Lower lobe of right lung (tissue), 2 donors: ENCODE data around the gene HLA-B. TPM values are rescaled to one million over a fixed set of nuclear protein-coding genes. Genes with fewer than 3 reads are reported as not detected.
"Not testable (repeated sequence)": the region's sequence is repeated elsewhere in the genome, so short reads cannot be mapped to it uniquely, and the experiment has no call there.

Source experiments
- ATAC-seq, 2 donors: fragments of 200-7000 bp; cut with Tn5 transposase; one replicate each; pipeline ENCODE4 v1.9.1; 2020 to 2022; ENCODE audit warnings: mild to moderate bottlenecking in 2 of 2, moderate library complexity in 2 of 2
- DNase-seq: peaks from one replicate; pipeline ENCODE4 v3.0.0-alpha.2; 2020
- H3K27ac ChIP-seq: fragments of 200-600 bp; one replicate; pipeline ENCODE4 v1.8.0; 2022
- H3K27me3 ChIP-seq: fragments of 200-600 bp; one replicate; pipeline ENCODE4 v1.8.0; 2022; ENCODE audit warnings: low read depth
- H3K36me3 ChIP-seq: fragments of 200-600 bp; one replicate; pipeline ENCODE4 v1.8.0; 2022; ENCODE audit warnings: mild to moderate bottlenecking
- H3K4me1 ChIP-seq: fragments of 200-600 bp; one replicate; pipeline ENCODE4 v1.8.0; 2022
- H3K4me3 ChIP-seq: fragments of 200-600 bp; one replicate; pipeline ENCODE4 v1.8.0; 2022; ENCODE audit warnings: mild to moderate bottlenecking
- H3K9me3 ChIP-seq: fragments of 200-600 bp; one replicate; pipeline ENCODE4 v1.8.0; 2022
- intact Hi-C: fragments of 100-400 bp; cut with DNase I; formaldehyde crosslinking; loops from one replicate; pipeline ENCODE4 v1.11.0; 2022
- total RNA-seq: library from RNA; stranded (reverse); fragmentation: NEBNext Ultra II Directional; extraction: Animal tissue kit (Norgen Biotek cat#: 25700); gene quantifications from one replicate; pipeline ENCODE4 v1.2.1, GENCODE V29; 2021
- TF ChIP-seq, protein P1 (sequence below): fragments of 200-600 bp; IDR thresholded peaks from one replicate; pipeline ENCODE4 v1.8.0; 2022; ENCODE audit warnings: antibody characterized with exemption, mild to moderate bottlenecking
- donor health status: DM: no; HTN: yes; CAD: no; lungs with severe emphysema.

HLA-B gene
- total RNA-seq, 1 donor from 2014 or later, result 2,736 TPM

DNA sequence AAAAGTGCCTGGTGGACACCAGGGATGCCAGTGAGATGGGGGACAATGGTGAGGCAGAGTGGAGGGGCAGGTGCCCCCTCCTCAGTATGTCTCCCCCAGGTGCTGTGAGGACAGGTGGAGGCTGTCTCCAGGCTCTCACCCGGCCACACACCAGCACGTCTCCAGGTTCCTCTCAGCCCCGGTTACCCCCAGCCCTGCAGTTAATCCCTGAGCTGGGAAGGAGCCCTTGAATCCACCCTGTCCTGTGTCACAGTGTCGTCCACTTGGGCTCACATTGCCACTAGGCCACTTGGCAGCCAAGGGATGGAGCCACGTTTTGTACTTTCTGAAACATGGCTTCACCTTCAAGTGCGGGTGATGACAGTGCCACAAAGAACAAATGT lies 21.7 kb upstream of the HLA-B start:
- Histone ChIP-seq H3K27ac (no peak overlapping the region), H3K36me3 (no peaks in the 10 kb centered on the region), H3K9me3 (no peaks in the 10 kb centered on the region), H3K4me3 (no peak overlapping the region), H3K27me3 (peaks cover 13% of the 10 kb centered on the region), H3K4me1 (no peaks in the 10 kb centered on the region)
- intact Hi-C loops, result no loop called here
- ATAC-seq (no peak), DNase-seq (no peak)
- TF ChIP-seq, protein P1, sequence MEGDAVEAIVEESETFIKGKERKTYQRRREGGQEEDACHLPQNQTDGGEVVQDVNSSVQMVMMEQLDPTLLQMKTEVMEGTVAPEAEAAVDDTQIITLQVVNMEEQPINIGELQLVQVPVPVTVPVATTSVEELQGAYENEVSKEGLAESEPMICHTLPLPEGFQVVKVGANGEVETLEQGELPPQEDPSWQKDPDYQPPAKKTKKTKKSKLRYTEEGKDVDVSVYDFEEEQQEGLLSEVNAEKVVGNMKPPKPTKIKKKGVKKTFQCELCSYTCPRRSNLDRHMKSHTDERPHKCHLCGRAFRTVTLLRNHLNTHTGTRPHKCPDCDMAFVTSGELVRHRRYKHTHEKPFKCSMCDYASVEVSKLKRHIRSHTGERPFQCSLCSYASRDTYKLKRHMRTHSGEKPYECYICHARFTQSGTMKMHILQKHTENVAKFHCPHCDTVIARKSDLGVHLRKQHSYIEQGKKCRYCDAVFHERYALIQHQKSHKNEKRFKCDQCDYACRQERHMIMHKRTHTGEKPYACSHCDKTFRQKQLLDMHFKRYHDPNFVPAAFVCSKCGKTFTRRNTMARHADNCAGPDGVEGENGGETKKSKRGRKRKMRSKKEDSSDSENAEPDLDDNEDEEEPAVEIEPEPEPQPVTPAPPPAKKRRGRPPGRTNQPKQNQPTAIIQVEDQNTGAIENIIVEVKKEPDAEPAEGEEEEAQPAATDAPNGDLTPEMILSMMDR, result no peak

DNA sequence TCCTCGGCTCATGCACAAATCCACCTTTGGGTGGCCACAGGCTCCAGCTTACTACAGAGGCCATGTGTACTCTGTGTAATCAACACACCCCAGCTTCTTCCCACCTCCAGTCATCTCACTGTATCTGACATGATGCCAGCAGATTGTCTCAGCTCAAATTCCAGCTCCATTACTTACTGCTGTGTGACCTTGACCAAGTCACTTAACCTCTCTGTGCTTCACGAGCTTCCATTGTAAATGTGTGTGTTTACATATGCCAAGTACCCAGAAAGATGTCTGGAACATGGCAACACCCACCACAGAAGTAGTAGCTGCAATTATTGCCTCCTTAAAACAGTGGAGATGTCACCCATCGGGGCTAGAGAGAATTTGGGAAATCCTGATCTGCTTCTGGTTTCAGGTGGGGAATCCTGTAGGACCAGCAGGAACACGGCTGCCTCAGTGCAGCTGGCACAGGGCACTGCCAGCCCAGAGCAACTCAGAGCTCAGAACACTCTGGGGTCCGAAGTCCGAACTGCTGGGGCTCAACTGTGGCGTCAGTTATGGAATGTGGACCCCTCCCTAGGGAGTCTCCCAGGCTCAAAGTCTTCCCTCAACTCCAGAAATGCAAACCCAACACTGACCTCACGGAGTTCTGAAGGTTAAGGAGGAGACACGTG lies 21.2 kb upstream of the HLA-B start:
- Histone ChIP-seq H3K4me3 (no peak overlapping the region), H3K27me3 (peaks cover 13% of the 10 kb centered on the region)
- intact Hi-C loops, result no loop called here

DNA sequence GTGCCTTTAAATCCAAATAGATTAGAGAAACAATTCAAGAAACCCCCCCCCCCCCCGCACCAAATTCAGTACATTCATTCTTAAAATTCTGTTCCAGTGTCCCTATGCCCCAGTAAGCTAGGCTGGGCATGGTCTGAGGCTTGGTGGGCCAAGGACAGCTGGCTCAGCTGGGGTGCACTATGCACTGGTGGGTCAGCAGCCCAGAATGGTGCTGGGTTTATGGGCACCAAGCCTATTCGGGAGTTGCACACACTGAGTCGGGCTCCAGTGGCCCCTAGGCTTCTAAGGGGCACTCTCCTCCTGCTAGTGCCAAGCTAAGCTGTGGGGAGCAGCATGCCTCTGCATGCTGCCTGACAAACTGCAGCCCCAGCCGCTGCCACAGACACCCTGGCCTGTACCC lies 20.1 kb upstream of the HLA-B start:
- no peak for DNase-seq
- H3K9me3 ChIP-seq, result no peaks in the 10 kb centered on the region
- H3K27me3 ChIP-seq, result peaks cover 13% of the 10 kb centered on the region
- no peak overlapping the region for H3K4me3 ChIP-seq
- no peaks in the 10 kb centered on the region for H3K4me1 ChIP-seq
- no peak for ATAC-seq
- intact Hi-C loops, result no loop called here
- TF ChIP-seq, protein P1, result no peak
- H3K27ac ChIP-seq, result no peak overlapping the region
- H3K36me3 ChIP-seq, result no peaks in the 10 kb centered on the region

More for the DNA sequence above, 21.2 kb upstream of the HLA-B start:
- H3K27ac ChIP-seq, result no peak overlapping the region
- DNase-seq (no peak), ATAC-seq (no peak)
- no peaks in the 10 kb centered on the region for H3K4me1 ChIP-seq
- TF ChIP-seq, protein P1, result no peak
- H3K9me3 ChIP-seq, result no peaks in the 10 kb centered on the region
- H3K36me3 ChIP-seq, result no peaks in the 10 kb centered on the region

- TF ChIP-seq, protein P1, result no peak
- Histone ChIP-seq H3K36me3 (no peaks in the 10 kb centered on the region), H3K4me1 (no peaks in the 10 kb centered on the region), H3K27me3 (peaks cover 13% of the 10 kb centered on the region), H3K27ac (no peak overlapping the region), H3K9me3 (no peaks in the 10 kb centered on the region), H3K4me3 (no peak overlapping the region)
- no peak for DNase-seq
- ATAC-seq, result no peak
- intact Hi-C loops, result no loop called here
Measured at GRCh38 chr6:31375699-31376098, 18.7 kb upstream of the HLA-B start.

GRCh38 chr6:31374118-31374517 lies 17.1 kb upstream of the HLA-B start:
- H3K27me3 ChIP-seq, result peaks cover 13% of the 10 kb centered on the region
- H3K36me3 ChIP-seq, H3K9me3 ChIP-seq, H3K4me1 ChIP-seq, H3K4me3 ChIP-seq, DNase-seq, ATAC-seq, H3K27ac ChIP-seq, intact Hi-C loops: not testable (repeated sequence)
- TF ChIP-seq, protein P1, result peak; percentile 54
